B cell (primary cell): ENCODE data around the gene BANP. TPM values are rescaled to one million over a fixed set of nuclear protein-coding genes. Genes with fewer than 3 reads are reported as not detected.
A peak's percentile ranks its signal among the peaks of the same experiment; 100 is the strongest.

Source experiments
- ATAC-seq: fragments of 200-7000 bp; cut with Tn5 transposase; one replicate; pipeline ENCODE4 v1.10.0; 2021; ENCODE audit warnings: low read depth, mild to moderate bottlenecking, moderate number of reproducible peaks, moderate library complexity
- CTCF ChIA-PET: fragments of 350-600 bp; sonication (Branson Sonifier 250); formaldehyde crosslinking; loops from one replicate; lab custom pipeline; 2021; ENCODE audit warnings: antibody characterized with exemption, inconsistent platforms; lab: Charles Lee
- POLR2A ChIA-PET: fragments of 350-600 bp; sonication (Branson Sonifier 250); formaldehyde crosslinking; loops from one replicate; lab custom pipeline; 2021; ENCODE audit warnings: antibody characterized with exemption; lab: Charles Lee
- DNase-seq: peaks from one replicate; pipeline ENCODE4 v3.0.0; 2013
- H2AFZ ChIP-seq: 2 replicates; pipeline ENCODE4 v1.6.1; 2012; ENCODE audit warnings: mild to moderate bottlenecking, low read depth, low read length; ENCODE audit not compliant: insufficient read depth, poor library complexity, severe bottlenecking
- H3K27ac ChIP-seq, 2 donors: 1 replicate in 1 of 2; 2 replicates in 1 of 2; pipeline ENCODE4 v1.5.1; 2012 to 2013; ENCODE audit warnings: low read length in 2 of 2, mild to moderate bottlenecking in 2 of 2, moderate library complexity in 1 of 2
- H3K27me3 ChIP-seq, 4 experiments: fragments of 200-600 bp in 1 of 4; sonication (generic) in 1 of 4; replicated peaks in 1 of 4; 1 replicate in 2 of 4; 2 replicates in 2 of 4; pipeline versions ENCODE4 v1.6.1 to v1.7.0; 2013 to 2016; ENCODE audit warnings: low read length in 3 of 4, mild to moderate bottlenecking in 2 of 4, mixed read lengths in 1 of 4, moderate library complexity in 1 of 4; ENCODE audit not compliant: insufficient read depth in 4 of 4, control insufficient read depth in 3 of 4; ENCODE audit errors: control extremely low read depth in 1 of 4
- H3K36me3 ChIP-seq, 2 experiments: replicated peaks in 1 of 2; 1 replicate in 1 of 2; 2 replicates in 1 of 2; pipeline versions ENCODE4 v1.6.1 to v1.7.1; 2013; ENCODE audit warnings: low read length in 1 of 2; ENCODE audit not compliant: insufficient read depth in 2 of 2, control insufficient read depth in 1 of 2; ENCODE audit errors: control extremely low read depth in 1 of 2, extremely low read depth in 1 of 2
- H3K4me1 ChIP-seq, 2 donors: fragments of 200-600 bp in 1 of 2; sonication (generic) in 1 of 2; 1 replicate in 1 of 2; 2 replicates in 1 of 2; pipeline versions ENCODE4 v1.5.1 to v1.6.1; 2013 to 2017; ENCODE audit warnings: low read length in 2 of 2; ENCODE audit not compliant: control insufficient read depth in 2 of 2, insufficient read depth in 2 of 2
- H3K4me2 ChIP-seq: replicated peaks from 2 replicates; pipeline ENCODE3; 2012; ENCODE audit warnings: mild to moderate bottlenecking, low read depth, low read length; ENCODE audit not compliant: poor library complexity, severe bottlenecking
- H3K4me3 ChIP-seq, 5 experiments: fragments of 200-600 bp in 1 of 5; sonication (generic) in 1 of 5; 1 replicate in 3 of 5; 2 replicates in 2 of 5; pipeline versions ENCODE4 v1.5.1 to v1.7.0; 2011 to 2016; ENCODE audit warnings: low read length in 4 of 5, mild to moderate bottlenecking in 4 of 5, low read depth in 2 of 5, control low read depth in 1 of 5, moderate library complexity in 1 of 5; ENCODE audit not compliant: insufficient read depth in 1 of 5; ENCODE audit errors: control extremely low read depth in 1 of 5, extremely low read depth in 1 of 5
- H3K79me2 ChIP-seq: fragments of 200-600 bp; sonication (generic); one replicate; pipeline ENCODE4 v1.6.0; 2016; ENCODE audit warnings: low read length; ENCODE audit not compliant: control insufficient read depth, insufficient read depth
- H3K9ac ChIP-seq: fragments of 200-600 bp; sonication (generic); 2 replicates; pipeline ENCODE4 v1.6.1; 2017; ENCODE audit warnings: mild to moderate bottlenecking, low read length, moderate library complexity
- H3K9me3 ChIP-seq, 3 donors: one replicate each; pipeline versions ENCODE4 v1.6.1 to v1.7.1; 2013; ENCODE audit warnings: low read length in 2 of 3; ENCODE audit not compliant: control insufficient read depth in 2 of 3, insufficient read depth in 1 of 3; ENCODE audit errors: control extremely low read depth in 1 of 3
- H4K20me1 ChIP-seq: 2 replicates; pipeline ENCODE4 v1.6.0; 2012; ENCODE audit warnings: mild to moderate bottlenecking, low read length; ENCODE audit not compliant: insufficient read depth, control insufficient read depth, poor library complexity, severe bottlenecking
- H3K27ac Mint-ChIP-seq: one replicate; pipeline ENCODE4 v1.8.0; 2021; ENCODE audit warnings: mixed read lengths
- H3K27me3 Mint-ChIP-seq: one replicate; pipeline ENCODE4 v1.8.0; 2021; ENCODE audit warnings: mixed read lengths
- H3K4me1 Mint-ChIP-seq: one replicate; pipeline ENCODE4 v1.8.0; 2021; ENCODE audit warnings: mixed read lengths
- H3K4me3 Mint-ChIP-seq: one replicate; pipeline ENCODE4 v1.8.0; 2021; ENCODE audit warnings: mixed read lengths
- H3K9me3 Mint-ChIP-seq: one replicate; pipeline ENCODE4 v1.8.0; 2022; ENCODE audit warnings: mixed read lengths; ENCODE audit not compliant: insufficient read depth
- CTCF ChIP-seq: fragments of 200-600 bp; IDR thresholded peaks from one replicate; pipeline ENCODE4 v1.8.0; 2022; ENCODE audit warnings: antibody characterized with exemption, mild to moderate bottlenecking
- EZH2 ChIP-seq: IDR thresholded peaks from 2 replicates; pipeline ENCODE4 v1.6.1; 2012; ENCODE audit warnings: borderline replicate concordance, low read depth, mild to moderate bottlenecking, moderate library complexity, low read length; ENCODE audit not compliant: insufficient read depth, poor library complexity, severe bottlenecking
- WGBS: methylation state at CpG from one replicate; pipeline ENCODE4 v1.1.5; 2013; ENCODE audit warnings: missing lambda C conversion rate; ENCODE audit not compliant: insufficient coverage; 5-methylcytosine and 5-hydroxymethylcytosine counted together
- intact Hi-C: fragments of 100-400 bp; cut with micrococcal nuclease; formaldehyde crosslinking; loops from one replicate; pipeline ENCODE4 v1.10.0; 2022
- polyA plus RNA-seq: library from polyadenylated mRNA; depleted of rRNA; stranded (reverse); fragments of >200 nt; gene quantifications from 2 replicates; pipeline ENCODE4 v1.2.3, GENCODE V29; 2012
- total RNA-seq, 2 donors: library from RNA; stranded (reverse); fragments of 120-200 nt in 1 of 2; gene quantifications; 1 replicate in 1 of 2; 2 replicates in 1 of 2; pipeline versions ENCODE4 v1.2.3 to v1.2.4, GENCODE V29; 2013 to 2022

BANP gene
- total and polyA plus RNA-seq, 2 donors (not counting 1 experiment from before 2014, with no cell fraction given) = 44.4 to 181 TPM

- Histone ChIP-seq H3K4me1 (no peaks in the 10 kb centered on the region), H4K20me1 (peaks cover 12% of the 10 kb centered on the region), H3K4me3 (no peak overlapping the region), H3K27ac (no peak overlapping the region), H3K36me3 (peaks cover 0 to 41% of the 10 kb centered on the region in 2 experiments), H3K9ac (no peak overlapping the region), H3K9me3 (no peaks in the 10 kb centered on the region), H3K27me3 (no peaks in the 10 kb centered on the region), H2AFZ (no peak overlapping the region), H3K4me2 (no peak overlapping the region), H3K79me2 (peaks cover 47% of the 10 kb centered on the region)
- intact Hi-C loops = no loop called here
- no peak for DNase-seq
- Mint-ChIP-seq H3K9me3 (no peaks in the 10 kb centered on the region), H3K4me3 (no peak overlapping the region), H3K27me3 (no peaks in the 10 kb centered on the region), H3K27ac (no peak overlapping the region), H3K4me1 (no peaks in the 10 kb centered on the region)
- ChIA-PET CTCF (no interaction called here), POLR2A (no interaction called here)
- TF ChIP-seq EZH2 (no peak), CTCF (no peak)
- 100% methylated on average over 10 of the region's 12 CpGs for WGBS
- ATAC-seq = no peak
These were observed 107.6 kb downstream of the BANP start for GRCh38 chr16:88058817-88059216.

GRCh38 chr16:88059701-88060386 lies 108.6 kb downstream of the BANP start:
- Histone ChIP-seq H3K9me3 (no peaks in the 10 kb centered on the region), H3K27me3 (no peaks in the 10 kb centered on the region), H3K9ac (no peak overlapping the region), H3K4me2 (no peak overlapping the region), H2AFZ (no peak overlapping the region), H3K4me1 (no peaks in the 10 kb centered on the region), H3K36me3 (peaks cover 0 to 44% of the 10 kb centered on the region in 2 experiments), H4K20me1 (peaks cover 12% of the 10 kb centered on the region), H3K27ac (no peak overlapping the region), H3K4me3 (no peak overlapping the region), H3K79me2 (peaks cover 51% of the 10 kb centered on the region)
- Mint-ChIP-seq H3K9me3 (no peaks in the 10 kb centered on the region), H3K4me1 (no peaks in the 10 kb centered on the region), H3K27ac (peak overlapping the region; percentile 26), H3K4me3 (no peak overlapping the region), H3K27me3 (no peaks in the 10 kb centered on the region)
- 96% methylated on average over 23 of the region's 27 CpGs for WGBS
- ATAC-seq = no peak
- ChIA-PET CTCF (no interaction called here), POLR2A (no interaction called here)
- TF ChIP-seq CTCF = no peak
- TF ChIP-seq EZH2 = no peak
- intact Hi-C loops = no loop called here
- no peak for DNase-seq
